Endodermal cell (in vitro differentiated cells): ENCODE results near the gene FAM216A. TPM values are rescaled to one million over a fixed set of nuclear protein-coding genes. Genes with fewer than 3 reads are reported as not detected.
A peak's percentile ranks its signal among the peaks of the same experiment; 100 is the strongest.
"Not testable (repeated sequence)": the region's sequence is repeated elsewhere in the genome, so short reads cannot be mapped to it uniquely, and the experiment has no call there.

Experiments
- DNase-seq: peaks from one replicate; pipeline ENCODE4 v3.0.0-alpha.2; 2017
- H3K27ac ChIP-seq: 2 replicates; pipeline ENCODE4 v1.5.1; 2013; ENCODE audit warnings: mild to moderate bottlenecking, low read depth, low read length, moderate library complexity
- H3K27me3 ChIP-seq: 2 replicates; pipeline ENCODE4 v1.6.1; 2013; ENCODE audit warnings: mild to moderate bottlenecking, low read length, moderate library complexity; ENCODE audit not compliant: insufficient read depth, control insufficient read depth, poor library complexity, severe bottlenecking
- H3K36me3 ChIP-seq: 2 replicates; pipeline ENCODE4 v1.7.0; 2013; ENCODE audit warnings: mild to moderate bottlenecking, low read length, moderate library complexity; ENCODE audit not compliant: control insufficient read depth, insufficient read depth
- H3K4me1 ChIP-seq: one replicate; pipeline ENCODE4 v1.7.0; 2013; ENCODE audit warnings: low read length; ENCODE audit not compliant: control insufficient read depth, insufficient read depth
- H3K4me3 ChIP-seq: 2 replicates; pipeline ENCODE4 v1.5.1; 2013; ENCODE audit warnings: mild to moderate bottlenecking, low read length, moderate library complexity
- H3K9ac ChIP-seq: 2 replicates; pipeline ENCODE4 v1.6.1; 2013; ENCODE audit warnings: mild to moderate bottlenecking, low read length, moderate library complexity; ENCODE audit not compliant: poor library complexity, severe bottlenecking; ENCODE audit errors: extremely low read depth
- H3K9me3 ChIP-seq: 2 replicates; pipeline ENCODE4 v1.6.1; 2013; ENCODE audit warnings: mild to moderate bottlenecking, low read length, moderate library complexity; ENCODE audit not compliant: control insufficient read depth
- H3K27ac Mint-ChIP-seq: 2 replicates; pipeline ENCODE4 v1.8.0; 2020; ENCODE audit warnings: mixed read lengths
- H3K27me3 Mint-ChIP-seq: 2 replicates; pipeline ENCODE4 v1.8.0; 2021; ENCODE audit warnings: mild to moderate bottlenecking, mixed read lengths; ENCODE audit not compliant: insufficient read depth
- H3K36me3 Mint-ChIP-seq: 2 replicates; pipeline ENCODE4 v1.8.0; 2020; ENCODE audit warnings: low read depth, mixed read lengths
- H3K4me1 Mint-ChIP-seq: 2 replicates; pipeline ENCODE4 v1.8.0; 2020; ENCODE audit warnings: mixed read lengths
- H3K4me3 Mint-ChIP-seq: 2 replicates; pipeline ENCODE4 v1.8.0; 2020; ENCODE audit warnings: mild to moderate bottlenecking, moderate library complexity, mixed read lengths
- H3K9me3 Mint-ChIP-seq: 2 replicates; pipeline ENCODE4 v1.8.0; 2020; ENCODE audit warnings: mild to moderate bottlenecking, mixed read lengths
- WGBS, 2 experiments: methylation state at CpG; one replicate each; pipeline versions ENCODE4 v1.1.5 to v1.1.7; 2013; ENCODE audit warnings: missing lambda C conversion rate in 2 of 2, mixed read lengths in 1 of 2; ENCODE audit not compliant: insufficient coverage in 1 of 2, insufficient read length in 1 of 2; 5-methylcytosine and 5-hydroxymethylcytosine counted together
- total RNA-seq, 2 donors: library from RNA; stranded (reverse); fragmentation: NEBNext Ultra II Directional in 1 of 2; extraction: Animal tissue kit (Norgen Biotek cat#: 25700) in 1 of 2; gene quantifications; 2 replicates in 1 of 2; 3 replicates in 1 of 2; pipeline ENCODE4 v1.2.1, GENCODE V29; 2021
- TF ChIP-seq, protein P1 (sequence below): fragments of 200-600 bp; sonication (generic); conservative IDR thresholded peaks from 2 replicates; pipeline ENCODE4 v1.5.0; 2021; ENCODE audit warnings: antibody characterized with exemption, mild to moderate bottlenecking

Gene FAM216A
- total RNA-seq, 2 donors from 2014 or later = 5.5 to 7.2 TPM

DNA sequence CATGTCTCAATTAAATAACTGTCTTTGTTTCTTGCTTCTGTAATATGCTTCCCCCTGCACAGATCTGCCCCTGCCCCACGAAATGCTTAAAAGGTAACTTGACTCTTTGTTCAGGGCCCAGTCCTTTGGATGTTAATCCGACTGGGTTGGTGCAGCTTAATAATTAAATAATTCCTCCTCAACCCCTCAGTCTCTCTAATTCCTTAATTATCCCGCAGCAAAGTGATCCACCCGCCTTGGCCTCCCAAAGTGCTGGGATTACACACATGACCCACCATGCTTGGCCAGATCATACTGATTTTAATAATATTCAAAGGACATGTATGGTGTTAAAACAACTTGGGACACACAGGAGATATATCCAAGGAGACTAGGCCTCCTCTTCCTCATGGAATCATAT is 46.9 kb upstream of the FAM216A start:
- Histone ChIP-seq H3K9ac (no peak overlapping the region), H3K27me3 (no peaks in the 10 kb centered on the region), H3K4me1 (no peaks in the 10 kb centered on the region), H3K9me3 (no peaks in the 10 kb centered on the region), H3K27ac (no peak overlapping the region), H3K4me3 (no peak overlapping the region), H3K36me3 (no peaks in the 10 kb centered on the region)
- H3K4me3 Mint-ChIP-seq = no peak overlapping the region
- no peaks in the 10 kb centered on the region for H3K27me3 Mint-ChIP-seq
- H3K4me1 Mint-ChIP-seq = peaks cover 16% of the 10 kb centered on the region
- 85 to 92% methylated on average over 1 to 4 of the region's 4 CpGs for WGBS, 2 experiments
- H3K27ac Mint-ChIP-seq = peak overlapping the region; percentile 69
- TF ChIP-seq, protein P1, sequence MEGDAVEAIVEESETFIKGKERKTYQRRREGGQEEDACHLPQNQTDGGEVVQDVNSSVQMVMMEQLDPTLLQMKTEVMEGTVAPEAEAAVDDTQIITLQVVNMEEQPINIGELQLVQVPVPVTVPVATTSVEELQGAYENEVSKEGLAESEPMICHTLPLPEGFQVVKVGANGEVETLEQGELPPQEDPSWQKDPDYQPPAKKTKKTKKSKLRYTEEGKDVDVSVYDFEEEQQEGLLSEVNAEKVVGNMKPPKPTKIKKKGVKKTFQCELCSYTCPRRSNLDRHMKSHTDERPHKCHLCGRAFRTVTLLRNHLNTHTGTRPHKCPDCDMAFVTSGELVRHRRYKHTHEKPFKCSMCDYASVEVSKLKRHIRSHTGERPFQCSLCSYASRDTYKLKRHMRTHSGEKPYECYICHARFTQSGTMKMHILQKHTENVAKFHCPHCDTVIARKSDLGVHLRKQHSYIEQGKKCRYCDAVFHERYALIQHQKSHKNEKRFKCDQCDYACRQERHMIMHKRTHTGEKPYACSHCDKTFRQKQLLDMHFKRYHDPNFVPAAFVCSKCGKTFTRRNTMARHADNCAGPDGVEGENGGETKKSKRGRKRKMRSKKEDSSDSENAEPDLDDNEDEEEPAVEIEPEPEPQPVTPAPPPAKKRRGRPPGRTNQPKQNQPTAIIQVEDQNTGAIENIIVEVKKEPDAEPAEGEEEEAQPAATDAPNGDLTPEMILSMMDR = no peak
- H3K9me3 Mint-ChIP-seq = no peaks in the 10 kb centered on the region
- no peaks in the 10 kb centered on the region for H3K36me3 Mint-ChIP-seq
- no peak for DNase-seq

DNA sequence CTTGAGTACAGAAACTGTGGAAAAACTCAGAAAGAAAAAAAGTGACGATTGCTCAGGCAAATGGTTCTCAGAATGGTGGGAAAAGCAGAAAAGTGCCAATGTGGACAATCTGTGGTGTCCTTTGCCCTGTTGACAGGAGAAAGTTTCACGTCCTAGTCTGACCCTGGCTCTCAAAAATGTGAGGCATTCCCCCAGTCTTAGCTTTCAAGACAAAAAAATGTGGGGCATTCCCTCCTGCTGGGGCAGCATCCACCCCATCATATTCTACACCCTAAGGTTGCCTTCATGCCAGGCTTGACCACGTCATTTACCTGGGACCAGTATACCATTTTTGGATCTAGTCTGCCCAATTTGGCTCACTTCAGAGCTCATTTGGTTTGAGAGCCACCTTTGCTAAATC is 44.4 kb upstream of the FAM216A start:
- Mint-ChIP-seq H3K4me3 (no peak overlapping the region), H3K27me3 (no peaks in the 10 kb centered on the region), H3K9me3 (no peaks in the 10 kb centered on the region), H3K36me3 (no peaks in the 10 kb centered on the region), H3K27ac (no peak overlapping the region), H3K4me1 (peaks cover 13% of the 10 kb centered on the region)
- no peaks in the 10 kb centered on the region for H3K27me3 ChIP-seq
- TF ChIP-seq, protein P1 = no peak
- WGBS, 2 experiments = 84% methylated on average over 3 of the region's 3 CpGs
- H3K4me1 ChIP-seq = no peaks in the 10 kb centered on the region
- H3K36me3 ChIP-seq = no peaks in the 10 kb centered on the region
- no peak overlapping the region for H3K4me3 ChIP-seq
- H3K9me3 ChIP-seq = no peaks in the 10 kb centered on the region
- H3K27ac ChIP-seq = no peak overlapping the region
- peak; percentile 76 for DNase-seq
- no peak overlapping the region for H3K9ac ChIP-seq

DNA sequence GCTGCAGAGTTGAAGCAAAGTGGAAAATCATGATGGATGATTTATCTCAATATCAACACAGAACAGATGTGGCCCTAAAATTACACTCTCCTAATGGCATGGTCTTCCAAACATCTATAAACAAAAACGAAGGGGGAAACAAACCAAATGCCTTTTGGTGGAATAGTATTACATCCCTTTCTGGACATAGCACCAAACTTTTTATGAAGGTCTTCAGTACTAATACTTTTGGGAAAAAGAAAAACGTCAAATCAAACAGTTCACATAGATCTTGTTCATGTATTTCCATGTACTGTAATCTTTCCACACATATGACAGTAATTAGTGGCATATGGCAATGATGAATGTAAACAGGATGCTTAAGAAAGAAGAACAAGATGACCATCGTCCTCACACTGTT is 42.2 kb upstream of the FAM216A start:
- no peaks in the 10 kb centered on the region for H3K9me3 Mint-ChIP-seq
- no peaks in the 10 kb centered on the region for H3K36me3 Mint-ChIP-seq
- Histone ChIP-seq H3K4me3 (no peak overlapping the region), H3K27ac (no peak overlapping the region), H3K27me3 (no peaks in the 10 kb centered on the region), H3K4me1 (no peaks in the 10 kb centered on the region), H3K9me3 (no peaks in the 10 kb centered on the region), H3K9ac (no peak overlapping the region), H3K36me3 (no peaks in the 10 kb centered on the region)
- H3K4me3 Mint-ChIP-seq = no peak overlapping the region
- no peak for DNase-seq
- no peaks in the 10 kb centered on the region for H3K27me3 Mint-ChIP-seq
- WGBS, 2 experiments = 67 to 100% methylated on average over 2 of the region's 3 CpGs
- no peak overlapping the region for H3K27ac Mint-ChIP-seq
- peaks cover 12% of the 10 kb centered on the region for H3K4me1 Mint-ChIP-seq
- TF ChIP-seq, protein P1 = no peak

DNA sequence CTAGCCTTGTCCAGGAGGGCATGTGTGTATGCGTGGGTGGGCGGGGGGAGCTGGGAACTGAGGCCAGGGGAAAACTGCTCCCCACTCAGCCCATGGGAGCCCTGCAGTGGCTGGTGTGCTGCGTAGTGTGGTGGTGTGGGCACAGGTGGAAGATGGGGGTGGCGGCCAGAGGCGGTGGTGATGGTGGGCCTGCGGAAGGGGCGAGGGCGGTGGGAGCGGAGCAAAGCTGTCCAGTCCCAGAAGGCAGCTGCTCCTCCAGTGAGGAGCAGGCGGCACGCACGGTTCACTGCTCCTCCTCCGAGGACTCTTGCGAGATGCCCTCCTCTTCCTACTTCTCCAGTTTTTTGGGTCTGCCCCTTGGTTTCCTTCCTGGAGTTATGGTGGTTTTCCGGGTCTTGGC is 39.0 kb upstream of the FAM216A start:
- H3K4me1 Mint-ChIP-seq = not testable (repeated sequence)

More for the DNA sequence above, 39.0 kb upstream of the FAM216A start:
- not testable (repeated sequence) for DNase-seq, H3K4me3 Mint-ChIP-seq, H3K36me3 ChIP-seq, H3K27ac ChIP-seq, H3K9me3 Mint-ChIP-seq, H3K9me3 ChIP-seq, H3K36me3 Mint-ChIP-seq, H3K4me3 ChIP-seq, H3K27me3 Mint-ChIP-seq, H3K9ac ChIP-seq, H3K4me1 ChIP-seq, H3K27ac Mint-ChIP-seq, H3K27me3 ChIP-seq
- 96 to 97% methylated on average over 7 to 14 of the region's 15 CpGs for WGBS, 2 experiments
